ENCODE measurements around the gene TBC1D19.

GRCh38 chr4:26701786-26702227 is 117.9 kb downstream of the TBC1D19 start:
- no peak for TF ChIP-seq CTCF (IDR thresholded peaks at IDR 0.05; ENCODE audit: low read depth, low read length, poor library complexity, severe bottlenecking)
- no peak for TF ChIP-seq EZH2phosphoT487 (IDR thresholded peaks at IDR 0.05; ENCODE audit: borderline replicate concordance, low read length)

Data from DOHH2 (cell line).